IMR-90 (cell line): ENCODE measurements around the gene LRRC66. TPM values are rescaled to one million over a fixed set of nuclear protein-coding genes. Genes with fewer than 3 reads are reported as not detected.

Experiments used
- ATAC-seq: fragments of 200-7000 bp; cut with Tn5 transposase; 2 replicates; pipeline ENCODE4 v1.9.1; 2020; ENCODE audit warnings: low read depth, mild to moderate bottlenecking, moderate library complexity
- BruUV-seq: library from RNA; stranded (reverse); fragments of 400-500 nt; replicated peaks from 2 replicates; lab custom pipeline; 2021; lab: Mats Ljungman, UMichigan
- CTCF ChIA-PET: fragments of 300-600 bp; formaldehyde crosslinking; extraction: SDS; loops from one replicate; lab custom pipeline; 2021; ENCODE audit warnings: antibody characterized with exemption; lab: Yijun Ruan, JAX
- POLR2A ChIA-PET: fragments of 300-600 bp; sonication (Branson Sonifier 250); formaldehyde crosslinking; loops from one replicate; lab custom pipeline; 2022; ENCODE audit warnings: antibody characterized with exemption; ENCODE audit not compliant: unreplicated experiment; lab: Charles Lee
- DNase-seq: peaks from one replicate; pipeline ENCODE4 v3.0.0; 2013
- H2AFZ ChIP-seq: replicated peaks from 2 replicates; pipeline ENCODE3; 2013; ENCODE audit warnings: low read length, mild to moderate bottlenecking; ENCODE audit not compliant: poor library complexity
- H2AK5ac ChIP-seq: 2 replicates; pipeline ENCODE4 v1.6.1; 2013; ENCODE audit warnings: low read depth, low read length, inconsistent platforms
- H2AK9ac ChIP-seq: replicated peaks from 2 replicates; pipeline ENCODE3; 2013; ENCODE audit warnings: mild to moderate bottlenecking, low read depth, low read length, moderate library complexity; ENCODE audit not compliant: poor library complexity
- H2BK120ac ChIP-seq: 2 replicates; pipeline ENCODE4 v1.6.1; 2013; ENCODE audit warnings: low read depth, low read length, inconsistent platforms
- H2BK15ac ChIP-seq: 3 replicates; pipeline ENCODE4 v1.6.1; 2013; ENCODE audit warnings: low read depth, low read length, inconsistent platforms
- H2BK20ac ChIP-seq: 2 replicates; pipeline ENCODE4 v1.6.1; 2013; ENCODE audit warnings: low read depth, mild to moderate bottlenecking, inconsistent platforms, low read length, moderate library complexity
- H2BK5ac ChIP-seq: 2 replicates; pipeline ENCODE4 v1.6.1; 2013; ENCODE audit warnings: mild to moderate bottlenecking, low read depth, low read length, inconsistent platforms; ENCODE audit not compliant: poor library complexity, severe bottlenecking
- H3K14ac ChIP-seq: replicated peaks from 2 replicates; pipeline ENCODE4 v1.6.1; 2013; ENCODE audit warnings: low read depth, low read length, inconsistent platforms
- H3K18ac ChIP-seq: 2 replicates; pipeline ENCODE4 v1.6.1; 2013; ENCODE audit warnings: low read depth, low read length, control low read depth
- H3K23ac ChIP-seq: 2 replicates; pipeline ENCODE4 v1.6.1; 2013; ENCODE audit warnings: low read depth, low read length, inconsistent platforms
- H3K27ac ChIP-seq: 2 replicates; pipeline ENCODE4 v1.5.1; 2013; ENCODE audit warnings: mild to moderate bottlenecking, control low read depth, low read length; ENCODE audit not compliant: insufficient read depth
- H3K27me3 ChIP-seq: 2 replicates; pipeline ENCODE4 v1.6.1; 2013; ENCODE audit warnings: low read length; ENCODE audit not compliant: control insufficient read depth, insufficient read depth
- H3K36me3 ChIP-seq: 2 replicates; pipeline ENCODE4 v1.6.1; 2013; ENCODE audit warnings: low read length, mixed read lengths; ENCODE audit not compliant: control insufficient read depth, insufficient read depth
- H3K4ac ChIP-seq: 2 replicates; pipeline ENCODE4 v1.6.1; 2013; ENCODE audit warnings: low read depth, low read length, inconsistent platforms
- H3K4me1 ChIP-seq: 2 replicates; pipeline ENCODE4 v1.6.1; 2013; ENCODE audit warnings: low read length, mixed read lengths; ENCODE audit not compliant: control insufficient read depth, insufficient read depth
- H3K4me2 ChIP-seq: 2 replicates; pipeline ENCODE4 v1.6.1; 2013; ENCODE audit warnings: low read depth, mild to moderate bottlenecking, control low read depth, low read length, moderate library complexity
- H3K4me3 ChIP-seq: 2 replicates; pipeline ENCODE4 v1.5.1; 2013; ENCODE audit warnings: low read depth, mild to moderate bottlenecking, control low read depth, low read length, moderate library complexity; ENCODE audit not compliant: insufficient read depth
- H3K56ac ChIP-seq: 2 replicates; pipeline ENCODE4 v1.6.1; 2013; ENCODE audit warnings: low read length, inconsistent platforms; ENCODE audit not compliant: insufficient read depth; ENCODE audit errors: extremely low read depth
- H3K79me1 ChIP-seq, 2 experiments: 2 replicates each; pipeline ENCODE4 v1.6.1; 2013; ENCODE audit warnings: low read length in 2 of 2, inconsistent platforms in 1 of 2, low read depth in 1 of 2
- H3K9ac ChIP-seq: 2 replicates; pipeline ENCODE4 v1.6.1; 2013; ENCODE audit warnings: low read depth, low read length, control low read depth
- H3K9me1 ChIP-seq: 2 replicates; pipeline ENCODE4 v1.6.1; 2013; ENCODE audit warnings: low read length, inconsistent platforms; ENCODE audit not compliant: insufficient read depth
- H3K9me3 ChIP-seq: 2 replicates; pipeline ENCODE4 v1.6.1; 2013; ENCODE audit warnings: low read length; ENCODE audit not compliant: control insufficient read depth, insufficient read depth
- H4K20me1 ChIP-seq: 2 replicates; pipeline ENCODE4 v1.6.1; 2013; ENCODE audit warnings: low read length, inconsistent platforms; ENCODE audit not compliant: insufficient read depth
- H4K5ac ChIP-seq: 2 replicates; pipeline ENCODE4 v1.6.1; 2013; ENCODE audit warnings: mild to moderate bottlenecking, low read depth, low read length, control low read depth
- H4K8ac ChIP-seq, 2 experiments: 2 replicates each; pipeline ENCODE4 v1.6.1; 2013; ENCODE audit warnings: low read depth in 2 of 2, low read length in 2 of 2, control low read depth in 1 of 2, inconsistent platforms in 1 of 2
- H4K91ac ChIP-seq: 2 replicates; pipeline ENCODE4 v1.6.1; 2013; ENCODE audit warnings: low read depth, low read length, inconsistent platforms; ENCODE audit not compliant: insufficient read depth
- BHLHE40 ChIP-seq: fragments of 150-350 bp; IDR thresholded peaks from 2 replicates; pipeline ENCODE4 v1.6.1; 2016; ENCODE audit warnings: mild to moderate bottlenecking, low read depth, low read length
- CEBPB ChIP-seq: IDR thresholded peaks from 2 replicates; pipeline ENCODE4 v1.6.1; 2012; ENCODE audit warnings: low read depth, low read length, improper control_type of control experiment
- CHD1 ChIP-seq: IDR thresholded peaks from 2 replicates; pipeline ENCODE4 v1.6.1; 2012; ENCODE audit warnings: low read depth, low read length, improper control_type of control experiment
- FOS ChIP-seq: fragments of 150-350 bp; IDR thresholded peaks from 2 replicates; pipeline ENCODE4 v1.6.1; 2016; ENCODE audit warnings: low read depth, low read length
- MAFK ChIP-seq: IDR thresholded peaks from 2 replicates; pipeline ENCODE4 v1.6.1; 2012; ENCODE audit warnings: low read depth, low read length, improper control_type of control experiment
- MAZ ChIP-seq: IDR thresholded peaks from 2 replicates; pipeline ENCODE4 v1.6.1; 2012; ENCODE audit warnings: low read depth, mild to moderate bottlenecking, low read length, improper control_type of control experiment, moderate library complexity, borderline replicate concordance
- MXI1 ChIP-seq: IDR thresholded peaks from 2 replicates; pipeline ENCODE4 v1.6.1; 2012; ENCODE audit warnings: low read depth, mild to moderate bottlenecking, low read length, moderate library complexity, borderline replicate concordance
- NFE2L2 ChIP-seq: fragments of 150-350 bp; IDR thresholded peaks from 2 replicates; pipeline ENCODE4 v1.6.1; 2016; ENCODE audit warnings: low read depth, mild to moderate bottlenecking, low read length
- POLR2A ChIP-seq: IDR thresholded peaks from 2 replicates; pipeline ENCODE4 v1.6.1; 2012; ENCODE audit warnings: mild to moderate bottlenecking, low read depth, low read length
- RAD21 ChIP-seq: IDR thresholded peaks from 2 replicates; pipeline ENCODE4 v1.6.1; 2012; ENCODE audit warnings: low read length, improper control_type of control experiment
- RCOR1 ChIP-seq: IDR thresholded peaks from 2 replicates; pipeline ENCODE4 v1.6.1; 2012; ENCODE audit warnings: mild to moderate bottlenecking, low read length, improper control_type of control experiment; ENCODE audit not compliant: insufficient replicate concordance
- RFX5 ChIP-seq: IDR thresholded peaks from 2 replicates; pipeline ENCODE4 v1.8.0; 2012; ENCODE audit warnings: low read depth, mild to moderate bottlenecking, low read length, moderate library complexity
- SMC3 ChIP-seq: fragments of 150-350 bp; IDR thresholded peaks from 2 replicates; pipeline ENCODE4 v1.6.1; 2016; ENCODE audit warnings: low read depth, mild to moderate bottlenecking, antibody characterized with exemption, low read length, moderate library complexity
- WGBS, 2 experiments: methylation state at CpG; one replicate each; pipeline versions ENCODE4 v1.1.5 to v1.1.7; 2013; ENCODE audit warnings: missing lambda C conversion rate in 2 of 2; ENCODE audit not compliant: insufficient read length in 1 of 2; ENCODE audit errors: extremely low coverage in 2 of 2; 5-methylcytosine and 5-hydroxymethylcytosine counted together
- dilution Hi-C: fragments of 300-500 bp; cut with HindIII; formaldehyde crosslinking; loops from one replicate; pipeline ENCODE4 v1.14.3; 2018; ENCODE audit warnings: low sequenced_read_pairs; ENCODE audit not compliant: unreplicated experiment
- in situ Hi-C: fragments of 300-500 bp; cut with MboI; formaldehyde crosslinking; loops from 3 replicates; pipeline ENCODE4 v1.14.3; 2019; ENCODE audit warnings: low sequenced_read_pairs, inconsistent platforms, mixed read lengths
- intact Hi-C: fragments of 100-400 bp; cut with micrococcal nuclease; formaldehyde crosslinking; loops from 2 replicates; pipeline ENCODE4 v1.10.0; 2022
- polyA plus RNA-seq, 3 experiments: library from polyadenylated mRNA; depleted of rRNA; stranded (reverse); fragments of >200 nt; gene quantifications; 2 replicates each; pipeline ENCODE4 v1.2.3, GENCODE V29; 2012; ENCODE audit warnings: low replicate concordance in 1 of 3
- total RNA-seq: library from RNA; depleted of rRNA; stranded (reverse); fragments of >200 nt; gene quantifications from 2 replicates; pipeline ENCODE4 v1.2.3, GENCODE V29; 2012
- TF ChIP-seq, protein P1 (sequence below): conservative IDR thresholded peaks from 2 replicates; pipeline ENCODE4 v1.5.1; 2012; ENCODE audit warnings: mild to moderate bottlenecking, low read depth, low read length, improper control_type of control experiment
- TF ChIP-seq, protein P2 (sequence below): fragments of 150-350 bp; IDR thresholded peaks from 2 replicates; pipeline ENCODE4 v1.6.1; 2016; ENCODE audit warnings: low read depth, mild to moderate bottlenecking, low read length, moderate library complexity, borderline replicate concordance
- TF ChIP-seq, protein P3 (sequence below): fragments of 150-350 bp; IDR thresholded peaks from 2 replicates; pipeline ENCODE4 v1.6.1; 2017; ENCODE audit warnings: mild to moderate bottlenecking, antibody characterized with exemption, low read length, low read depth

Gene LRRC66
- total and polyA plus RNA-seq, 2 of the 4 experiments (the other 2 are of a cell fraction): 0.09 to 0.18 TPM

DNA sequence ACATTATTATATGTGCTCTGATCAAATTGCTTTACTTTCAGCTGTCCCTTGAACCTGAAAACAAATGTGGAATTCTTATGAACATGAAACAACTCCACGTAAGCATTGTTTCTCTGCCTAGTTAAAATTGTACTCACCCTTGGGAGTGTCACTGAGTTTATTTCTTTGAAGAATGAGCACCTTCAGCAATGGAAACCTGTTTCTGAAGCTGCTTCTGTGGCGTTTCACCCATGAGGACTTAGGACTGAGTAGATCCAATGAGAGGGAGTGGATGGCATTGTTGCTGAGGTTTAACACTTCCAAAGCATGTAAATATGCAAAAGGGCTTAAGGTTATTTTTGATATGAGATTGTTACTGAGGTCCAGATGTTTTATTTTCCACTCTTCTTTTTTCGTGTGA lies 3.2 kb downstream of the LRRC66 start:
- Histone ChIP-seq H3K27me3 (no peaks in the 10 kb centered on the region), H3K27ac (no peak overlapping the region), H3K23ac (no peak overlapping the region), H2BK15ac (no peak overlapping the region), H2BK20ac (no peak overlapping the region), H3K4ac (no peak overlapping the region), H2AK5ac (no peak overlapping the region), H4K5ac (no peak overlapping the region), H3K4me1 (peaks cover 2% of the 10 kb centered on the region), H3K9me3 (no peaks in the 10 kb centered on the region), H3K9ac (no peak overlapping the region), H3K14ac (no peak overlapping the region), H4K20me1 (no peaks in the 10 kb centered on the region), H3K79me1 (no peaks in the 10 kb centered on the region), H3K4me3 (no peak overlapping the region), H3K56ac (no peak overlapping the region), H3K36me3 (peaks cover 4% of the 10 kb centered on the region; the same call in 1 of the 2 replicates), H2BK5ac (no peak overlapping the region), H3K18ac (no peak overlapping the region), H2BK120ac (no peak overlapping the region), H4K8ac (no peak overlapping the region), H4K91ac (no peak overlapping the region), H2AK9ac (no peak overlapping the region), H2AFZ (no peak overlapping the region), H3K9me1 (peaks cover 2% of the 10 kb centered on the region; the same call in 1 of the 2 replicates), H3K4me2 (no peak overlapping the region)
- no peak for DNase-seq
- intact Hi-C loops (loop anchor here (10.0 kb wide), 1 partner anchor 62 kb away; no protein-coding TSS in a partner anchor), in situ Hi-C loops (no loop called here), dilution Hi-C loops (no loop called here)
- CTCF ChIA-PET: no interaction called here
- no TSS peak for BruUV-seq
- TF ChIP-seq, protein P1, sequence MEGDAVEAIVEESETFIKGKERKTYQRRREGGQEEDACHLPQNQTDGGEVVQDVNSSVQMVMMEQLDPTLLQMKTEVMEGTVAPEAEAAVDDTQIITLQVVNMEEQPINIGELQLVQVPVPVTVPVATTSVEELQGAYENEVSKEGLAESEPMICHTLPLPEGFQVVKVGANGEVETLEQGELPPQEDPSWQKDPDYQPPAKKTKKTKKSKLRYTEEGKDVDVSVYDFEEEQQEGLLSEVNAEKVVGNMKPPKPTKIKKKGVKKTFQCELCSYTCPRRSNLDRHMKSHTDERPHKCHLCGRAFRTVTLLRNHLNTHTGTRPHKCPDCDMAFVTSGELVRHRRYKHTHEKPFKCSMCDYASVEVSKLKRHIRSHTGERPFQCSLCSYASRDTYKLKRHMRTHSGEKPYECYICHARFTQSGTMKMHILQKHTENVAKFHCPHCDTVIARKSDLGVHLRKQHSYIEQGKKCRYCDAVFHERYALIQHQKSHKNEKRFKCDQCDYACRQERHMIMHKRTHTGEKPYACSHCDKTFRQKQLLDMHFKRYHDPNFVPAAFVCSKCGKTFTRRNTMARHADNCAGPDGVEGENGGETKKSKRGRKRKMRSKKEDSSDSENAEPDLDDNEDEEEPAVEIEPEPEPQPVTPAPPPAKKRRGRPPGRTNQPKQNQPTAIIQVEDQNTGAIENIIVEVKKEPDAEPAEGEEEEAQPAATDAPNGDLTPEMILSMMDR: no peak
- TF ChIP-seq MXI1 (no peak), SMC3 (no peak), RFX5 (no peak), POLR2A (no peak), RCOR1 (no peak), FOS (no peak), CHD1 (no peak), BHLHE40 (no peak), MAFK (no peak), RAD21 (no peak), MAZ (no peak), CEBPB (no peak), NFE2L2 (no peak)
- TF ChIP-seq, protein P2, sequence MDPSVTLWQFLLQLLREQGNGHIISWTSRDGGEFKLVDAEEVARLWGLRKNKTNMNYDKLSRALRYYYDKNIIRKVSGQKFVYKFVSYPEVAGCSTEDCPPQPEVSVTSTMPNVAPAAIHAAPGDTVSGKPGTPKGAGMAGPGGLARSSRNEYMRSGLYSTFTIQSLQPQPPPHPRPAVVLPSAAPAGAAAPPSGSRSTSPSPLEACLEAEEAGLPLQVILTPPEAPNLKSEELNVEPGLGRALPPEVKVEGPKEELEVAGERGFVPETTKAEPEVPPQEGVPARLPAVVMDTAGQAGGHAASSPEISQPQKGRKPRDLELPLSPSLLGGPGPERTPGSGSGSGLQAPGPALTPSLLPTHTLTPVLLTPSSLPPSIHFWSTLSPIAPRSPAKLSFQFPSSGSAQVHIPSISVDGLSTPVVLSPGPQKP: no peak
- TF ChIP-seq, protein P3, sequence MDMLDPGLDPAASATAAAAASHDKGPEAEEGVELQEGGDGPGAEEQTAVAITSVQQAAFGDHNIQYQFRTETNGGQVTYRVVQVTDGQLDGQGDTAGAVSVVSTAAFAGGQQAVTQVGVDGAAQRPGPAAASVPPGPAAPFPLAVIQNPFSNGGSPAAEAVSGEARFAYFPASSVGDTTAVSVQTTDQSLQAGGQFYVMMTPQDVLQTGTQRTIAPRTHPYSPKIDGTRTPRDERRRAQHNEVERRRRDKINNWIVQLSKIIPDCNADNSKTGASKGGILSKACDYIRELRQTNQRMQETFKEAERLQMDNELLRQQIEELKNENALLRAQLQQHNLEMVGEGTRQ: no peak
- WGBS, 2 experiments: no CpG with 5 or more reads among the region's 3 CpGs
- POLR2A ChIA-PET: no interaction called here
- ATAC-seq: no peak
